KG1 (cell line): ENCODE results near the gene ZDHHC9.

Source experiments
- DNase-seq: peaks from one replicate; lab custom pipeline; 2025; lab: John Stamatoyannopoulos, UW

The ZDHHC9 gene

DNA sequence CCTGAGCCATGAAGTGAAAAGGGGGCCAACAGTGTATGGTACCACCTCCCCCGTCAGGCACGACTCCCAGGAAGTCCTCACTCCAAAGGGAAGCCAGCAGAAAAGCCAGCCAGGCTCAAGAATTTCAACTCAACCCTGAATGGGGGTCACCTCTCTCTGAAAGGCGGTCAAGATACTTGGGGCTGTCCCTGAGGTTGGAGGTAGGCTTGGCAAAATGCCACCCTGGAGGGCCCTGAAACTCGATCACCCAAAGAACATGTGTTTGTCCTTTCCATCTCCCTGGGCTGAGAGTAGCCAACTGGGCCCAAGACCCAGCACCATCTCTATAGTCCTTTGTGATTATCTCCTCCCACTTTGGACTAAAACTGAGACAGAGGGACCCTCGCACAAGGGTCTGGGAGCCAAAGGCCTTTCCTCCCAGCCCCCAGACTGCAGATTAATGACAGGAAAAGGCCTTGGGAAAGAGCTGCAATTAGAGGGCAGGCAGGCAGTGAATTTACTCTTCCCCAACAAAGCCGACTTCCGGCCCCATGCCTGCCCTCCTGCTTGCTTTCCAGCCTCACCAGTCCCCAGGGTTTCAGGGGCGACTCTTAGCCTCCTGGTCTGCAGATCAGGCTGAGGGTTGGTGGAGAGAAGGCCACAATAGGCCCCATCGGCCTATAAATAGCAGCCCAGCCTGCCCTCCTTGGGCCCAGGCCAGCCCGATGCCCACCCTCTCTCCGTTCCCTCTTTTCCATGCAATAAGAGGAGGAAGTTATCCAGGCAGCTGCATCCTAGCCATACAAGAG lies 58.3 kb downstream of the ZDHHC9 start:
- DNase-seq = no peak

DNA sequence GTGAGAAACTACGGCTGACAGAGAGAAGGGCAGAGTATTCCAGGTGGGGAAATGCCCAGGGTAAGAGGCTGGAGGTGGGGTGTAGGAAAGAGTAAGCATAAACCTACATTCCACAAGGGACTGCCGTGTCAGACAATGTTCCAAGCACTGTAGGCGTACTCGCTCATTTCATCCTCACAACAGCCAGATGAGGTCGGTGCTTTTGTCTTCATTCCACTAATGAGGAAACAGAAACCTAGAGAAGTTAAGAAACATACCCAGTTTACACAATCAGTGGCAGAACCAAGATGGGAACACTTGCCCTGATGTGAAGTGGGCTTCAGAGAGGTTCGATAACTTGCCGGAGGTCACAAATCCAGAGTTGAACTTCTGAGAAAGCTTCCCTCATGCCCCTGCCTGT lies 59.3 kb downstream of the ZDHHC9 start:
- DNase-seq = no peak

DNA sequence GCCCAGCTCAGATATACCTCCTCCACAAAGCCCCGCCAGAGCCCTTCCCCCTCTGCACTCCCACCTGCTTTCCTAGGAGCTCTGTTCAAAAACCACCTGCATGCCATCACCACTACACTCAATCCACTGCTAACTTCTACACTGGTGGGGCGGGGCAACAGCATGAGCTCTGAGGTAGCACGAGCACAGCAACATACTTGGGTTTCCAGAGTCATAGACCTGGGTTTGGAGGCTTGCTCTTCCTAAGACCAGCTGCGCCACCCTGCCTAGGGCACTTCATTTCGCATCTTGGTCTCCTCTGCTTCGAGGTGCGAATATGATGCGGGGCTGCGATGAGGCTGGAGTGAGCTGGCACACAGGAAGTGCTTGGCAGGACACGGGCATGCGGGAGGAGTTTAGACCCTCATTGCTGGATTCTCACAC lies 60.4 kb downstream of the ZDHHC9 start:
- no peak for DNase-seq

DNA sequence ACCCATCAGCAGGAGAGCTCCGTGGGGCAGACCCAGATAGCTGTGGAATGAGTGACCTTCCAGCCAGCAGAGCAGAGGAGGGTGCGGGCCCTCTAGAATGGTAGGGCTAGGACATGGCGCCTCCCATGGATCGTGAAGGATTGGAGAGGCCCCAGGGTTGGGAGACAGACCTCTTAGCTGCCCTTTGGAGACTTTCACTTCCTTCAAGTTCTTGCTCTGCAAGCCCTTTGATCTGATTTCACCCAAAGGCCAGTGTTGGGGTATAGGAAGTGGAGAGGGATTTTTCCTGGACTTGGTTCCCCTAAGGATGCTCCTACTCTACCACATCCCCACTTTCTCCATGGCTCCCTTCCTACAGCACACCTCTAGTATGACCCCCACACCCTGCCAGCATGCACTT lies 61.0 kb downstream of the ZDHHC9 start:
- DNase-seq = no peak

DNA sequence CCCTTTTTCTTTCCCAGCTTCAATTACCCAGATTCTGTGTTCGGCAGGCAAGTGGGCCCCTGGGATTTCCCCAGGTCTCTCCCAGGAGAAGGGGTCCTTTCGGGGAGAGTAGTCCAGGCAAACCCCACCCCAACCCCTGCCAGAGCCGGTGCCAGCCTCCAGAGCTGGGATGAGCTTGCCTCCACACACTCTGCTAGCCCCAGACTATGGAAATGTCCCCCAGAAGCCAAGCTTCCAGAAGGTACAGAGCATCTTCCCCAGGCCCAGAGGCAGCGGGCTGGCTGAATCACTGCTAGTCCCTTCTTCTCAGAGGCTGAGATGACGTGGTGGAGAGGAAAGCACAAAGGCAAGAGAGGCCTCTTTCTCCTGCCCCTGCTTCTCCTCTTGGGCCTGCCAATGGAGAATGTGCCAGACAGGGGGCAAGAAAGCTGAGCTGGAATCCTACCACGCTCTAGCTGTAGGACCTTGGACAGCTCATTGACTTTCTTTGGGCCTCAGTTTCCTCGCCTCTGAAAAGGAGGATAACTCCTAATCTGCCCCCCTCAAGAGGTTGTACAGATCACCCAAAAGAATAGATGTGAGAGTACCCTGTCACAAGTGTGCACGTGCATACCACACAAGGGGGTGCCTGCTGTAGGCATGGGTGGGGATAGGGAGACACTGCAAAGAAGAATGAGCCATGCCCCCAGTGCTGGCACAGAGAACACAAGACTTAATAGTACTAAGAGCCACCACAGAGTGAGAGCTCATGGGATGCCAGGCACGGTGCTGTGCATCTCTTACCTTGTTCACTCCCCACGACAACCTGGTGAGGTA lies 61.8 kb downstream of the ZDHHC9 start:
- DNase-seq = no peak

DNA sequence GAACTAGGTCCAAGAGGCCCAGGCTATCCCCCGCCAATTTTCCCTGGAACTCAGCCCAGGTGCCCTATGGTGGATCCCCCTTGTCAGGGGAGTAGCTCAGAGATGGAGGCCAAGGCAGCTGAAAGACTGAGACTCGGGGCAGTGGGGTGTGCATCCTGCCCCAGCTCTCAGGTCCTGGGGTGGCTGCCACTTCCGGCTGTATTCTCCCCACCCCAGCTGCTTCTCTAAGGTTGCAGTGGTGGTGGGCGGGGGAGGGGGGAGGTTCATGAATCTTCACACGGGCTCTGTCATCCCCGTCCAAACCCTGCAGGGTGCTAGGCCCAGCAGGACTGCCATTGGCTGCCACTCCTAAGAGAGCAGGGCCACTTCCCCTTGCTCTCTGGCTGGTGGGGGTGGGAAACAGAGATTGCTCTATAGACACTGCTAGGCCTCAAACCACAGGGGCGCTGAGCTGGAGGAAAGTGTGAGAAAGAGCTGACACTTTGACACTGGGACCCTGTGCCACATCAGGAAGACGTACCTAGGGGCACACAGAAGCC lies 62.5 kb downstream of the ZDHHC9 start:
- peak; percentile 62 for DNase-seq

DNA sequence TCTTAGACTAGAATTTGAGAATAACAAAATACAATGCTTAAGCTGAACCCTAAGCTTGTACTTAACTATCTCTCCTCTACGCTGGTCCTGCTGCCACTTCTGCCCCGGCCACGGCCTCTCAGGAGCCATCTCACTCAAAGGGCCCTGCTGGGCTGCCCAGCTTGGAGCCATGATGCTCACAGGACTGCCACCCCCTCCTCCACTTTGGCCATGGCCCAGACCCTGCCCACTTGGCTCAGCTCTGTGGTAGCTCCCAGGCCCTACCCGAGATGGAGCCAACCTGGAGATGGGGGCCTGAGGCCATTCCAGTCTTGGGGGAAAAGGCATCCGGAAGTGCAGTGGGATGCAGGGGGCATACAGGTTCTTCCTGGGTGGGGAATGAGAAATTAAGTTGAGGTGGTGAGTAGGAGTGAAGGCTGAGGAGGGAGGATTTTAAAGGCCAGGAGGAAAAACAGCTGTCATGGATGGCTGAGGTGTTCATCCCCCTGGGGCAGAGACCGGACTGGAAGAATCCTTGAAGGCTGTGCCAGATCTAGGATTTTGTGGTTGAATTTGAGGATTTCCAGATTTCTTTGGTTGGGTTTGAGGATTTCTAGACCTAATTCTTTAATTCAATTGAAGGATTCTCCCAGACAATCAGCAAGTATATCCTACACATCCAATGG lies 63.1 kb downstream of the ZDHHC9 start:
- no peak for DNase-seq

DNA sequence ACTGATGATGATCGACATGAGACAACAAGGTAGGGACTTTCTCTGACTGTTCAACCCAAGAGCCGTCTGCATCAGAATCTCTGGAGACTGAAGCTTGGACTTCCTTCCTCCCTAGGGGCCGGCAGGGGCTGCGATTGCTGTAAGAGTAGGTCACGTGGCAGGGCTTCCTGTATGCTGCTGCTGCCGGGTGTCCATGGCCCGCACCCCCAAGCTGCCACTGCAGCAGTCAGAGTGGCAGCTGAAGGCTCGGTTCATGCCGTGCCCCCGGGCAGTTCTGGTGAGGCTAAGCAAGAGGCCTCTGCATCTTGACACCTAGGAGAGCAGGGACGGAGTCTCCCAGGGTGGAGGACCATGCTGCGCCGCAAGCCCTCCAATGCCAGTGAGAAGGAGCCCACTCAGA lies 63.9 kb downstream of the ZDHHC9 start, which contains the start of gene SASH3:
Gene SASH3 (plus strand): TSS at position 203 of the 400 bp plus-strand sequence. CDS start 149 bp downstream, at position 352.
- DNase-seq = peak; percentile 27

DNA sequence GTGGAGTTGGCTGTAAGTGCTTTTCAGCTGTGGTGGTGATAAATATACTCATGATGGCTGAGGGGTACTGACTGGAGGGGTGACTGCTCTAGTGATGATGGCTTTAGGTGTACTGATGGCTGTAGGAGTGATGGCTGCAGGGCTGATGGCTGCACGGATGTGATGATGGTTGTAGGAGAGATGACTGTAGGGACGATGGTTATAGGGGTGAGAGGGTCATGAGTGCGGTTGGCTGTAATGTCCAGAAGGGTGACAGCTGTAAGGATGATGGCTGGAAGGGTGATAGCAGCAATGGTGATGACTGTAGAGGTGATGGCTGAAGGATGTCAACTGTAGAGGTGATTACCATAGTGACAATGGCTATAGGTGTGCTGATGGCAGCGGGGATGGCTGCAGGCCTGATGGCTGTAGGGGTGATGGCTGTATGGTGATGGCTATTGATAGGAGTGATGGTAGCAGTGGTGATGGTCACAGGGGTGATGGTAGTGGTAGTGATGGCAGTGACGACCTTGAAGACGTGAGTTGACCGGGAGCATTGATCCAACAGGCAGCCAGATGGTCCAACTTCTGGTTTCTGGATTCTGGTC lies 64.5 kb downstream of the ZDHHC9 start:
- DNase-seq = no peak

DNA sequence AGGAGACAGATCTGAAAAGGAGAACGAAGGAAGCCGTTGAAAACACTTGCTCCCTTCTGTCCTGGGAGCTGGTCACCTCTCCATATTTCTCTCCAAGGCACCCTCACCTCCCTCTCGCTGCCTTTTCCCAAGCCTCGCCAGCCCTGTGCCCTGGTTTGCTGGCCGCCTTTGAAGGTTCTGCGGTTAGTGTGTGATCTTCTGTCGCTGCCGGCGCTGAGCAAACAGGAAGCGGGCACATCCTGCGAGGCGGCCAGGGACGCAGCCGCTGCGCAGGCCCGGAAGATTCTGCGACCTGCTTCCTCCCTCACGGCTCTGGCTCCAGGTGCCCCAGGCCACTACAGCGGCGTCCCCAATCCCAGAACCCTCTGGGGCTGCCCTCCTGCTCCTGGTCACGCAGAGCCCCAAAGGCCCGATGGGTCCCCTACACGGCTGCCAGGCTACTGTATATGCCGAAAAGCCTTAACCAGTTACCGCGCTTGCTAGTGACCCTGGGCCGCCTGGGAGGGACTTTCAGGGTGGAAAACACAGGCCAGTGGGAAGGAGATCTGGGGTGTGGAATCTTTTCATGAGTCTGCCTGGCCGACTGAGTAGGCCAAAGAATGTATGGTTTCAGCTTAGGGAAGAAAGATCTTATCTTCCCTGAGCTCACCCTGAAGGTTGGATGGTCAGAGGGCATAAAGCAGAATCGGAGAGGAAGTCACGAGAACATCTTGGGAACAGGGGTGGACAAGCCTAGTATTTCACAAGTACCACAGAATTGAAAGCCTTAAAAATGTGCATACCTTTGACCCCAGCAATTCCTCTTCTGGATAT lies 66.3 kb downstream of the ZDHHC9 start:
- peak; percentile 36 for DNase-seq

DNA sequence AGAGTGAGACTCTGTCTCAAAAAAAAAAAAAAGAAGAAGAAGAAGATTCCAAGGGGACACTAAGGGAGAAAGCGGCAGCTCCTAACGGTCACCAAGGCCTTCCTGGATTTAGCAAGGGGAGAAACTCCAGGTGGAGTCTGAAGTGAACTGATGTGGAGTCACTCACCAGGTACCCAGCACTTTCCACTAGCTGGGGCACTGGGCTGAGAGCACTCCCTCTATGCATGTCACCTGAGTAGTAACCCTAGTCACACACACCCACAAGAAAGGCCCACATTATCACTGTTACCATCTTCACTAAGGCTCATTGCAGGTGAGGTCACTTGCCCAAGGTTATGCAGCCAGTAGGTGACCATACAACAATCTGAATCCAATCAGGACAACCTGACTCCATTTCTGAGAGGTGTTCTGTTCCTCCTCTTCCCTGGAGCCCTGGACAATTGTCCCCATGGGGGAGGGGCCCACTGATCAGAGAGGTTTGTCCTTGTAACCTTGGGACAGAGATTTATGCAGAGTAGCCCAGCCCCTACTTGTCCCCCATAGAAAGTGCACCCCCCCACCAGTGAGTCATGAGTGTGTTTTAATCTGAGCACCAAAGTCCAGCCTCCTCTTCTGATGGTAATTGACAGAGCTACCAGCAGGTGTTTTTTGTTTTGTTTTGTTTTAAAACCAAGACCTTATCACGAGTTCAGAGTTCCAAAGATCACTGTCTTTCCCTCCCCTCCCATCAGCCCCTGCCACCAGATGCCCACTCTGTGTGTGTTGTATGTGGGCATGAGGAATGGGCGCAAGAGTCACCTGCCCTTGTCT lies 69.8 kb downstream of the ZDHHC9 start:
- DNase-seq = no peak

DNA sequence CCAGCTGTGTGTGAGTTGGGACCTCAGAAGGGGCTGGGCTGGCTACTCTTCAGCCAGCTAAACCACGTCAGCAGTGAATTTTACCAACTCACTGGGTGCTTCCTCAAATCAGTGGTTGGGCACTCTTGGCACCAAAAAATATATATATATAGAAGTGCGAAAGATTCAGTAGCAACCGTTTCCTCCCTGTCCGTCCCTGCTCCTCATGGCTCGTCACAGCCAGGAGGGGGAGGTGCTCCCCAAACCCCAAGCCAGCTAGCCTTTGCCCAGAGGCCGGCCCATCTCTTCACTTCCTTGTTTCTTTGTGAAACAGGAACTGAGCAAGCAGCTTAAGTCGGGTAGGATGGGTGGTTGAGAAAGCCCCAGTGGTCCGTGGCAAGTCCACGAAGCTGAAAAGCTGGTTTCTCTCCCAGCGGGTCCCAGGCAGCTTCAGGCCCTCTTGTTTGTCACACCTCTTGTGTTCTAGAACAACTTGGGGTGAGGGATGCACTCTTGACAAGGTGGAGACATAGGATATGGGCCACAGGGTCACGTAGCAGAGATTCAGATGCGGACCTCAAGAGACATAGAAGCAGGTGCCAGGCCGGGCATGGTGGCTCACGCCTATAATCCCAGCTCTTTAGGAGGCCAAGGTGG lies 70.8 kb downstream of the ZDHHC9 start:
- DNase-seq = peak; percentile 75

DNA sequence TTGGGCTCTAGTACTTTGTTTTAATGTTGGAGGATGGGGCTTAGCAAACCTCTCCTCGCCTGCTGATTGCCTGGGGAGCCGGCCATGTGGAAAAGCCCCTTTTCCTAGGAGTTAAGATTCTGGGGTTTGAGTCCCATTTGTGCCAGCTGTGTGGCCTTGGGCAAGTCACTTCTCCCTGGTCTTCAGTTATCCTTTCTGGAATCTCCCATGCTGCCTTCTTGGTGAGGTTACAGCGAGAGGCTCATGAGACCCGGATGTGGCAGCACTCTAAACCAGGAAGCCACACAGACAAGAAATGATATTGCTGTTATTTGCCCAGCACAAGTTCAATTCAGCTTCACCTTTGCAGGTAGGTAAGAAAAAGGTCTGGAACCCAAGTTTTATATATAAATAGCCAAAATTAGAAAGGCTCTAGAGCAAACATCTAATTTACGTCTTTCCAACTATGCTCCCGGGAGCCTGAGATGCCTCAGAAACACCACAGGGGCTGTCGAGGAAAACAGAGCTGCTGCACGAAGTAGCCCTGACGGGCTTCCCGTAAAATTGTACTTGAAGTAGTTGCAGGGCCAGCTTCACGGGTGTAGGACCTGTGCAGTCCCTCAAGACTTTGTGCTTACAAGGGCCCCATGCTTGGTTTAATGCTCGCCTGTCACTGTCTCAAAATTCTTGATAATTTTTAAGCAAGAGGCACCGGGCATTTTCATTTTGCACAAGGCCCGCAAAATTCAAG lies 72.3 kb downstream of the ZDHHC9 start:
- DNase-seq = no peak

DNA sequence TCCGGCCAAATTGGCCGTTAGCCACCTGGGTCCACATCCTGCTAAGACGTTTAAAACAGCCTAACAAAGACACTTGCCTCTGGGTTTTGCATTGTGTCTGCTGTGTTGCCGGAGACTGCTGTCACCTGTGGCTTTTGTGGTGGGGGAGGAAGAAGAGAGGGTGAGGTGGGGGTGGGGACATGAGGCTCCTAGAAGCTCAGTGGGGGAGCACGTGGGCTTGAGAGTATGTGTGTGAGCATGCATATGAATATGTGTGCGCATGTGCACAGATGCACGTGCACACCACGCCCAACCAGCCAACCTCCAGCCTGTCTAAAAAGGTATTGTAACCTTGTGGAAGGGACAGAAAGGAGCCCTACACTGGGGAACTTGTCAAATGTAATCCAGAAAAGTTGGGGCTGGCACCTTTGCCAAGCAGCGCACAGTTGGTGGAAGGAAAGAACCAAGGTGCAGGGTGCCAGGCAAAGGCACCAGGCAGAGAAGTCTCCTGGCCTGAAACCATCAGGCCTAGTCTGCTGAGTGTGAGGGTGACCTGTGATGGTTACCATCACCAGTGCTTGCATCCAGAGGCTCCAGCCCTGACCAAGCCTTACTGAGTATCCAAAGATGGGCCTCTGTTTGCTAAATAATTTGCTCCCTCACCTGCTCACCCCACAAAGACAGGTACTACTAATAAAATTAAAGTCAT lies 74.1 kb downstream of the ZDHHC9 start:
- DNase-seq = peak; percentile 86

DNA sequence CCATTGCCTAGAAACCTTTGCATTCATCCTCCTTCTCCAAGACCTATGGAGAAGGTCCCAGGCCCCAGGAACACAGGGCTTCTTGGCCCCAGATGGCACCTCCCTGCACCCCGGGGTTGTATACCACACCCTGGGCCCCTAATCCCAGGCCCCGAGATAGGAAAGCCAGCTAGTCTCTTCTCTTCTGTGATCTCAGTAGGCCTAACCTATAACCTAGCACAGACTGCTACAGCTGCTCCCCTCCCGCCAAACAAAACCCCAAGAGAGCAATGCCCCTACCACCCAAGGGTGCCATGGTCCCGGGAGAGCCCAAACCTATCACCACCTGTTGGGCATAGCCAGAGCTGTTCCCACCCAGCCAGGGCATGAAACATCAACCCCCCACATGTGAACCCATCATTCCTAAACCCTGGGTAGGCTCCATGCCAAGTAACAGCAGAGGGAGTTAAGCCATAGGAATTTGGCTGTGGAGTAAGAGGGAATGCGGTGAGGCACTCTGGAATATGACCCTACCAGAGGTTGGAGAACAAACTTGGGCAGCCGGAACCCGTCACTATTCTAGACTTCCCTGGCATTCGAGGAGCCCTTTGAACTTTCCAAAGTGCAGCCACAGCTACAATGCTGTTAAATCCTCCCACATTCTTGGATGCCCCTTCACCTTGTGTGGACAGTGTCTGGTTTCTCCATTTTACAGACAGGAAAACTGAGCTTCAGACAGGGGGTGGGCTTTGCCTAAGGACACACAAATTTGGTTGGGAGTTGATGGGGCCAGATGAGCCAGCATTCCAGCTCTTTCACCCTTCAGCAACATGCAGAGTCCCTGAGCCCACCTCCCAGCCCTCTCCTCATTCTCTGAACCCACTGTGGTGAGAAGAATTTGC lies 74.9 kb downstream of the ZDHHC9 start:
- no peak for DNase-seq

DNA sequence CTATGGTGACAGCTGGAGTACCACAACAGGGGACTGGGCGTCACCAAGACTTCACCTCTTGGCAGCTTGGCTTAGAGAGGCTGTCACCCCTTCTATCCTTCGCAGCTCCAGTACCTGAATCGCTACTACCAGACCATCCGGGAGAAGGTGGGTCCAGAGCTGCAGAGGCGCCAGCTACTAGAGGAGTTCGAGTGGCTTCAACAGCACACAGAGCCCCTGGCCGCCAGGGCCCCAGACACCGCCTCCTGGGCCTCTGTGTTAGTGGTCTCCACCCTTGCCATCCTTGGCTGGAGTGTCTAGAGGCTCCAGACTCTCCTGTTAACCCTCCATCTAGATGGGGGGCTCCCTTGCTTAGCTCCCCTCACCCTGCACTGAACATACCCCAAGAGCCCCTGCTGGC lies 75.5 kb downstream of the ZDHHC9 start:
- DNase-seq = no peak

DNA sequence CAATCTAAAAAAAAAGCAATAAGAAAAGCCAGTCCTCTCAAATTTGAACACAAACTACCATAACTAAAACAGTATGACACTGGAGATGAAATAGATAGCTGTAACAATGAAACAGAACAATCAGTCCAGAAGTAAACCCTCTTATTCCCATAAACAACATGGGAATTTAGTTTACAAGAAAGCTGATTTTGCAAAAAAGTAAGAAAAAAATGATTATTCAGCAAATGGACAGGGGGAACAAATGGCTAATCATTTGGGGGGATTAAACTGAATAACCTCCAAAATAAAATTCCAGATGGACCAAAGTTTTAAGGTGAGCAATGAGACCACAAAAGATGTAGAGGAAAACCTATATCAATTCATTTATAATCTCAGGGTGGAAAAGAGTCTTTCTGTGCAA lies 80.0 kb downstream of the ZDHHC9 start:
- no peak for DNase-seq
